Measurements from ENCODE around the gene LAMB3.

Gene LAMB3

DNA sequence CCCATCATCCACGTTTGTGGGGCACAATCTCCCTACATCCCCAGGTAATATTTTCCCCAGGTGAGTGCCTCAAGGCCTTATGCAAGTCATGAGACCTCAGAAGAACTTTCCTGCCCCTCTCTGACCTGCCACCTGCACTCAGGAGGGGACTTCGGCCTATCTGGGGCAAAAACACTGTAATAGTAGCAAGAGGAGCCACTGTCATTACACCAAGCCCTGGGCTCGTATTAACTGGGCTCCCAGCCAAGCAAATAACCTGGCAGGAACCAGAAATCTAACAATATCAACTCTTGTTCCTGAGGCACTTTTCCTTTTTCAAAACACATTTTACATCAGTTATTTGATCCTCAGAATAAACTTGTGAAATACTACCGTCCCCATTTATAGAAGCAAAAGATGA, 30.9 kb downstream of the LAMB3 start:
- H3K4me3 ChIP-seq (ENCODE audit: low read depth, low read length) = no peak overlapping the region
- H3K4me1 ChIP-seq (ENCODE audit: control insufficient read depth, insufficient read depth, low read length) = no peaks in the 10 kb centered on the region
- no peak overlapping the region for H3K27ac ChIP-seq (ENCODE audit: extremely low read depth, low read depth, low read length)
- TF ChIP-seq, protein P1, sequence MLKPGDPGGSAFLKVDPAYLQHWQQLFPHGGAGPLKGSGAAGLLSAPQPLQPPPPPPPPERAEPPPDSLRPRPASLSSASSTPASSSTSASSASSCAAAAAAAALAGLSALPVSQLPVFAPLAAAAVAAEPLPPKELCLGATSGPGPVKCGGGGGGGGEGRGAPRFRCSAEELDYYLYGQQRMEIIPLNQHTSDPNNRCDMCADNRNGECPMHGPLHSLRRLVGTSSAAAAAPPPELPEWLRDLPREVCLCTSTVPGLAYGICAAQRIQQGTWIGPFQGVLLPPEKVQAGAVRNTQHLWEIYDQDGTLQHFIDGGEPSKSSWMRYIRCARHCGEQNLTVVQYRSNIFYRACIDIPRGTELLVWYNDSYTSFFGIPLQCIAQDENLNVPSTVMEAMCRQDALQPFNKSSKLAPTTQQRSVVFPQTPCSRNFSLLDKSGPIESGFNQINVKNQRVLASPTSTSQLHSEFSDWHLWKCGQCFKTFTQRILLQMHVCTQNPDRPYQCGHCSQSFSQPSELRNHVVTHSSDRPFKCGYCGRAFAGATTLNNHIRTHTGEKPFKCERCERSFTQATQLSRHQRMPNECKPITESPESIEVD (tag by site-specific recombination; IDR thresholded peaks at IDR 0.05) = peak; percentile 74
- 0 out of 2 replicates have a peak, but pooled peaks have one; percentile 12 for TF ChIP-seq OSR2 (tag by site-specific recombination; IDR thresholded peaks at IDR 0.05)
- no peak for TF ChIP-seq KLF10 (tag by site-specific recombination; IDR thresholded peaks at IDR 0.05)
- ChIA-PET CTCF (no interaction called here), POLR2A (no interaction called here)
- no peaks in the 10 kb centered on the region for H3K36me3 ChIP-seq (ENCODE audit: control insufficient read depth in 2 of 2, insufficient read depth in 1 of 2, low read length in 2 of 2)
- H3K9me3 ChIP-seq (ENCODE audit: control insufficient read depth, insufficient read depth, low read depth, low read length) = no peaks in the 10 kb centered on the region

DNA sequence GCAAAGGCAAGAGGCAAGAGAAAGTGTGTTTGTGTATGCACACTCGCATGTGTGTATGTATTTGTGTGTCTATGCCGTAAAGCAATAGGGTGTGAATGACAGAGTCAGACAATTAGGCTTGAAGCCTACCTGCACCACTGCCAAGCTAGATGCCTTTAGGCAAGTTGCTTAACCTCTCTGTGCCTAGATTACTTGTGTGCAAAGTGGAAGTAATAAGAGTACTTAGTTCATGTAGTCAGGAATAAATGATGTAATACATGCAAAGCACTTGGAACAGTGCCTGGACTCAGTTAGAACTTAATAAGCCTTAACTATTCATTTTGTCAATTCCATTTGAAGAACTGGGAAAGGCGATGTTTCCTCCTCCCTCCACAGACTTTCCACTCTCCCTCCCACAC, 31.7 kb downstream of the LAMB3 start:
- H3K36me3 ChIP-seq (ENCODE audit: control insufficient read depth in 2 of 2, insufficient read depth in 1 of 2, low read length in 2 of 2) = no peaks in the 10 kb centered on the region
- no peak overlapping the region for H3K4me3 ChIP-seq (ENCODE audit: low read depth, low read length)
- H3K9me3 ChIP-seq (ENCODE audit: control insufficient read depth, insufficient read depth, low read depth, low read length) = no peaks in the 10 kb centered on the region
- ChIA-PET POLR2A (no interaction called here), CTCF (interaction anchor here (0.6 to 1.1 kb wide), 2 partner anchors 18 to 20 kb away, joined by 3 to 5 read pairs; no protein-coding TSS in a partner anchor)
- H3K27ac ChIP-seq (ENCODE audit: extremely low read depth, low read depth, low read length) = no peak overlapping the region
- H3K4me1 ChIP-seq (ENCODE audit: control insufficient read depth, insufficient read depth, low read length) = no peaks in the 10 kb centered on the region
- TF ChIP-seq ZFHX2 (tag by site-specific recombination; conservative IDR thresholded peaks at IDR 0.05) (no peak), ZNF311 (tag by site-specific recombination; IDR thresholded peaks at IDR 0.05; ENCODE audit: borderline replicate concordance) (no peak), SCRT2 (tag by site-specific recombination; IDR thresholded peaks at IDR 0.05) (no peak), GLI4 (tag by site-specific recombination; IDR thresholded peaks at IDR 0.05) (no peak), ZIC2 (tag by site-specific recombination; IDR thresholded peaks at IDR 0.05) (no peak), ZNF664 (tag by site-specific recombination; IDR thresholded peaks at IDR 0.05) (peak; percentile 75; the same call in 1 of the 2 replicates), ZNF785 (tag by site-specific recombination; IDR thresholded peaks at IDR 0.05) (no peak), ZNF324 (tag by site-specific recombination; IDR thresholded peaks at IDR 0.05) (no peak), ZNF394 (tag by site-specific recombination; IDR thresholded peaks at IDR 0.05; ENCODE audit: borderline replicate concordance) (no peak), TCF7L2 (IDR thresholded peaks at IDR 0.05; ENCODE audit: borderline replicate concordance, low read depth, low read length) (no peak), ZBTB1 (tag by site-specific recombination; IDR thresholded peaks at IDR 0.05) (no peak), ZSCAN16 (tag by site-specific recombination; IDR thresholded peaks at IDR 0.05) (no peak), ZNF747 (tag by site-specific recombination; IDR thresholded peaks at IDR 0.05) (no peak), WT1 (tag by site-specific recombination; IDR thresholded peaks at IDR 0.05) (no peak), ZNF571 (tag by site-specific recombination; IDR thresholded peaks at IDR 0.05) (no peak), ZNF510 (tag by site-specific recombination; IDR thresholded peaks at IDR 0.05; ENCODE audit: insufficient replicate concordance) (no peak), ZNF629 (tag by site-specific recombination; IDR thresholded peaks at IDR 0.05) (peak; percentile 54; the same call in 1 of the 2 replicates), KLF10 (tag by site-specific recombination; IDR thresholded peaks at IDR 0.05) (no peak), ZNF24 (tag by site-specific recombination; IDR thresholded peaks at IDR 0.05) (no peak)
- TF ChIP-seq, protein P2, sequence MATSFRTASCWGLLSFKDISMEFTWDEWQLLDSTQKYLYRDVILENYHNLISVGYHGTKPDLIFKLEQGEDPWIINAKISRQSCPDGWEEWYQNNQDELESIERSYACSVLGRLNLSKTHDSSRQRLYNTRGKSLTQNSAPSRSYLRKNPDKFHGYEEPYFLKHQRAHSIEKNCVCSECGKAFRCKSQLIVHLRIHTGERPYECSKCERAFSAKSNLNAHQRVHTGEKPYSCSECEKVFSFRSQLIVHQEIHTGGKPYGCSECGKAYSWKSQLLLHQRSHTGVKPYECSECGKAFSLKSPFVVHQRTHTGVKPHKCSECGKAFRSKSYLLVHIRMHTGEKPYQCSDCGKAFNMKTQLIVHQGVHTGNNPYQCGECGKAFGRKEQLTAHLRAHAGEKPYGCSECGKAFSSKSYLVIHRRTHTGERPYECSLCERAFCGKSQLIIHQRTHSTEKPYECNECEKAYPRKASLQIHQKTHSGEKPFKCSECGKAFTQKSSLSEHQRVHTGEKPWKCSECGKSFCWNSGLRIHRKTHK (tag by site-specific recombination; IDR thresholded peaks at IDR 0.05) = no peak
- TF ChIP-seq, protein P3, sequence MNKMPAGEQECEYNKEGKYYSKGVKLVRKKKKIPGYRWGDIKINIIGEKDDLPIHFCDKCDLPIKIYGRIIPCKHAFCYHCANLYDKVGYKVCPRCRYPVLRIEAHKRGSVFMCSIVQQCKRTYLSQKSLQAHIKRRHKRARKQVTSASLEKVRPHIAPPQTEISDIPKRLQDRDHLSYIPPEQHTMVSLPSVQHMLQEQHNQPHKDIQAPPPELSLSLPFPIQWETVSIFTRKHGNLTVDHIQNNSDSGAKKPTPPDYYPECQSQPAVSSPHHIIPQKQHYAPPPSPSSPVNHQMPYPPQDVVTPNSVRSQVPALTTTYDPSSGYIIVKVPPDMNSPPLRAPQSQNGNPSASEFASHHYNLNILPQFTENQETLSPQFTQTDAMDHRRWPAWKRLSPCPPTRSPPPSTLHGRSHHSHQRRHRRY (tag by site-specific recombination; IDR thresholded peaks at IDR 0.05) = no peak
- TF ChIP-seq, protein P4, sequence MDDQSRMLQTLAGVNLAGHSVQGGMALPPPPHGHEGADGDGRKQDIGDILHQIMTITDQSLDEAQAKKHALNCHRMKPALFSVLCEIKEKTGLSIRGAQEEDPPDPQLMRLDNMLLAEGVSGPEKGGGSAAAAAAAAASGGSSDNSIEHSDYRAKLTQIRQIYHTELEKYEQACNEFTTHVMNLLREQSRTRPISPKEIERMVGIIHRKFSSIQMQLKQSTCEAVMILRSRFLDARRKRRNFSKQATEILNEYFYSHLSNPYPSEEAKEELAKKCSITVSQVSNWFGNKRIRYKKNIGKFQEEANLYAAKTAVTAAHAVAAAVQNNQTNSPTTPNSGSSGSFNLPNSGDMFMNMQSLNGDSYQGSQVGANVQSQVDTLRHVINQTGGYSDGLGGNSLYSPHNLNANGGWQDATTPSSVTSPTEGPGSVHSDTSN (CRISPR knock-in tag; IDR thresholded peaks at IDR 0.05) = no peak
- TF ChIP-seq, protein P5, sequence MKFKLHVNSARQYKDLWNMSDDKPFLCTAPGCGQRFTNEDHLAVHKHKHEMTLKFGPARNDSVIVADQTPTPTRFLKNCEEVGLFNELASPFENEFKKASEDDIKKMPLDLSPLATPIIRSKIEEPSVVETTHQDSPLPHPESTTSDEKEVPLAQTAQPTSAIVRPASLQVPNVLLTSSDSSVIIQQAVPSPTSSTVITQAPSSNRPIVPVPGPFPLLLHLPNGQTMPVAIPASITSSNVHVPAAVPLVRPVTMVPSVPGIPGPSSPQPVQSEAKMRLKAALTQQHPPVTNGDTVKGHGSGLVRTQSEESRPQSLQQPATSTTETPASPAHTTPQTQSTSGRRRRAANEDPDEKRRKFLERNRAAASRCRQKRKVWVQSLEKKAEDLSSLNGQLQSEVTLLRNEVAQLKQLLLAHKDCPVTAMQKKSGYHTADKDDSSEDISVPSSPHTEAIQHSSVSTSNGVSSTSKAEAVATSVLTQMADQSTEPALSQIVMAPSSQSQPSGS (tag by site-specific recombination; IDR thresholded peaks at IDR 0.05; ENCODE audit: low read depth) = peak; percentile 18; the same call in 1 of the 2 replicates
- TF ChIP-seq, protein P6, sequence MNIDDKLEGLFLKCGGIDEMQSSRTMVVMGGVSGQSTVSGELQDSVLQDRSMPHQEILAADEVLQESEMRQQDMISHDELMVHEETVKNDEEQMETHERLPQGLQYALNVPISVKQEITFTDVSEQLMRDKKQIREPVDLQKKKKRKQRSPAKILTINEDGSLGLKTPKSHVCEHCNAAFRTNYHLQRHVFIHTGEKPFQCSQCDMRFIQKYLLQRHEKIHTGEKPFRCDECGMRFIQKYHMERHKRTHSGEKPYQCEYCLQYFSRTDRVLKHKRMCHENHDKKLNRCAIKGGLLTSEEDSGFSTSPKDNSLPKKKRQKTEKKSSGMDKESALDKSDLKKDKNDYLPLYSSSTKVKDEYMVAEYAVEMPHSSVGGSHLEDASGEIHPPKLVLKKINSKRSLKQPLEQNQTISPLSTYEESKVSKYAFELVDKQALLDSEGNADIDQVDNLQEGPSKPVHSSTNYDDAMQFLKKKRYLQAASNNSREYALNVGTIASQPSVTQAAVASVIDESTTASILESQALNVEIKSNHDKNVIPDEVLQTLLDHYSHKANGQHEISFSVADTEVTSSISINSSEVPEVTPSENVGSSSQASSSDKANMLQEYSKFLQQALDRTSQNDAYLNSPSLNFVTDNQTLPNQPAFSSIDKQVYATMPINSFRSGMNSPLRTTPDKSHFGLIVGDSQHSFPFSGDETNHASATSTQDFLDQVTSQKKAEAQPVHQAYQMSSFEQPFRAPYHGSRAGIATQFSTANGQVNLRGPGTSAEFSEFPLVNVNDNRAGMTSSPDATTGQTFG (tag by site-specific recombination; IDR thresholded peaks at IDR 0.05; ENCODE audit: borderline replicate concordance) = no peak

All from HEK293 (cell line).